A549 (cell line): ENCODE data around the gene TRIM54.

Source experiments
- EP300 ChIP-seq, 2 experiments: fragments of >200 bp; sonication (Bioruptor Twin); formaldehyde crosslinking; IDR thresholded peaks; 2 replicates in 1 of 2; 3 replicates in 1 of 2; pipeline ENCODE4 v1.6.1; 2016 to 2017
- JUNB ChIP-seq: fragments of >200 bp; sonication (Bioruptor Twin); formaldehyde crosslinking; IDR thresholded peaks from 2 replicates; pipeline ENCODE4 v1.6.1; 2016
- ZC3H11A ChIP-seq: fragments of 450-650 bp; IDR thresholded peaks from 2 replicates; pipeline ENCODE4 v1.6.1; 2014; ENCODE audit warnings: antibody characterized with exemption, mild to moderate bottlenecking
- TF ChIP-seq, protein P1 (sequence below): fragments of >200 bp; sonication (Bioruptor Twin); formaldehyde crosslinking; IDR thresholded peaks from 3 replicates; pipeline ENCODE4 v1.5.1; 2016
- TF ChIP-seq, protein P2 (sequence below): IDR thresholded peaks from 2 replicates; pipeline ENCODE4 v1.6.1; 2012

DNA sequence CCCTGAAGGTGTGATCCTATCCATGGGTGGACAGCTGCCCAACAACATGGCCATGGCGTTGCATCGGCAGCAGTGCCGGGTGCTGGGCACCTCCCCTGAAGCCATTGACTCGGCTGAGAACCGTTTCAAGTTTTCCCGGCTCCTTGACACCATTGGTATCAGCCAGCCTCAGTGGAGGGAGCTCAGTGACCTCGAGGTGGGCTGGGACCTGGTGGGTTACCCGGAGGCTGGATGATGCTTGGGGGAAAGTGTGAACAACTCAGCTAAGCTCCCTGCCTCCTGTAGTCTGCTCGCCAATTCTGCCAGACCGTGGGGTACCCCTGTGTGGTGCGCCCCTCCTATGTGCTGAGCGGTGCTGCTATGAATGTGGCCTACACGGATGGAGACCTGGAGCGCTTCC is 48.9 kb upstream of the TRIM54 start:
- TF ChIP-seq, protein P1, sequence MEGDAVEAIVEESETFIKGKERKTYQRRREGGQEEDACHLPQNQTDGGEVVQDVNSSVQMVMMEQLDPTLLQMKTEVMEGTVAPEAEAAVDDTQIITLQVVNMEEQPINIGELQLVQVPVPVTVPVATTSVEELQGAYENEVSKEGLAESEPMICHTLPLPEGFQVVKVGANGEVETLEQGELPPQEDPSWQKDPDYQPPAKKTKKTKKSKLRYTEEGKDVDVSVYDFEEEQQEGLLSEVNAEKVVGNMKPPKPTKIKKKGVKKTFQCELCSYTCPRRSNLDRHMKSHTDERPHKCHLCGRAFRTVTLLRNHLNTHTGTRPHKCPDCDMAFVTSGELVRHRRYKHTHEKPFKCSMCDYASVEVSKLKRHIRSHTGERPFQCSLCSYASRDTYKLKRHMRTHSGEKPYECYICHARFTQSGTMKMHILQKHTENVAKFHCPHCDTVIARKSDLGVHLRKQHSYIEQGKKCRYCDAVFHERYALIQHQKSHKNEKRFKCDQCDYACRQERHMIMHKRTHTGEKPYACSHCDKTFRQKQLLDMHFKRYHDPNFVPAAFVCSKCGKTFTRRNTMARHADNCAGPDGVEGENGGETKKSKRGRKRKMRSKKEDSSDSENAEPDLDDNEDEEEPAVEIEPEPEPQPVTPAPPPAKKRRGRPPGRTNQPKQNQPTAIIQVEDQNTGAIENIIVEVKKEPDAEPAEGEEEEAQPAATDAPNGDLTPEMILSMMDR: no peak
- TF ChIP-seq EP300 (IDR thresholded peaks at IDR 0.05): no peak
- TF ChIP-seq ZC3H11A: no peak
- TF ChIP-seq, protein P2, sequence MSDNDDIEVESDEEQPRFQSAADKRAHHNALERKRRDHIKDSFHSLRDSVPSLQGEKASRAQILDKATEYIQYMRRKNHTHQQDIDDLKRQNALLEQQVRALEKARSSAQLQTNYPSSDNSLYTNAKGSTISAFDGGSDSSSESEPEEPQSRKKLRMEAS: no peak
- no peak for TF ChIP-seq JUNB
